ENCODE results near the gene OR11A1.

Gene OR11A1

DNA sequence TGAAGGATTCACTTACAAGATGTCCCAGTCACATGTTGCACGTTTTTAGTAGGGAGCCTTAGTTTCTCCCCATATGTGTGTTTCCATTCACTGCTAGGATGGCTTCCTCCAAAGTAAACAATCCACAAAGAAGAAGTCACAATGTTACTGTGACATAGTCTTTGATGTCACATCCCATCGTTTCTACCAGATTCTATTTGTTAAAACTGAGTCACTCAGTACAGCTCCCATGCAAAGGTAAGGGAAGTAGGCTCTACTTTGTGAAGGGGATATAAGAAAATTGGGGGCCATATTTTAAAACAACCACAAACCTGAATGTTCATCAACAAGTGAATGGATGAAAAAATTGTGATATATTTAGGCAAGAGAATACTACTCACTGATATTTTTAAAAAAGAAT is at the start of gene OR11A1, which contains the start of gene OR2H1:
Gene OR11A1, minus strand, starts transcription at position 101 of the 400 bp plus-strand sequence. CDS start 29,430 bp downstream, outside the sequence.
Gene OR2H1, plus strand, starts transcription at position 185 of the 400 bp plus-strand sequence. CDS start 4,615 bp downstream, outside the sequence.
- H3K4me3 ChIP-seq (ENCODE audit: insufficient read length, low read depth): no peak within 1 kb of the TSS
- H3K36me3 ChIP-seq (ENCODE audit: insufficient read depth, insufficient read length, low read length): no peaks in the 10 kb centered on the region
- no peak within 1 kb of the TSS for H3K9ac ChIP-seq (ENCODE audit: insufficient read length, low read depth)
- no peaks in the 10 kb centered on the region for H3K27me3 ChIP-seq (ENCODE audit: insufficient read depth, insufficient read length)
- DNase-seq (ENCODE audit: low read depth, low spot score): no peak
- no peak for TF ChIP-seq SUZ12 (IDR thresholded peaks at IDR 0.05; ENCODE audit: extremely low read depth, insufficient read depth, insufficient read length)
- no peak for TF ChIP-seq ZNF274 (IDR thresholded peaks at IDR 0.05; ENCODE audit: low read depth, low read length)
- no peak for TF ChIP-seq YY1 (IDR thresholded peaks at IDR 0.05; ENCODE audit: insufficient read depth, insufficient read length)
- no peaks in the 10 kb centered on the region for H3K9me3 ChIP-seq (ENCODE audit: insufficient read depth, low read length)
- H3K4me1 ChIP-seq (ENCODE audit: insufficient read depth, insufficient read length): no peaks in the 10 kb centered on the region

DNA sequence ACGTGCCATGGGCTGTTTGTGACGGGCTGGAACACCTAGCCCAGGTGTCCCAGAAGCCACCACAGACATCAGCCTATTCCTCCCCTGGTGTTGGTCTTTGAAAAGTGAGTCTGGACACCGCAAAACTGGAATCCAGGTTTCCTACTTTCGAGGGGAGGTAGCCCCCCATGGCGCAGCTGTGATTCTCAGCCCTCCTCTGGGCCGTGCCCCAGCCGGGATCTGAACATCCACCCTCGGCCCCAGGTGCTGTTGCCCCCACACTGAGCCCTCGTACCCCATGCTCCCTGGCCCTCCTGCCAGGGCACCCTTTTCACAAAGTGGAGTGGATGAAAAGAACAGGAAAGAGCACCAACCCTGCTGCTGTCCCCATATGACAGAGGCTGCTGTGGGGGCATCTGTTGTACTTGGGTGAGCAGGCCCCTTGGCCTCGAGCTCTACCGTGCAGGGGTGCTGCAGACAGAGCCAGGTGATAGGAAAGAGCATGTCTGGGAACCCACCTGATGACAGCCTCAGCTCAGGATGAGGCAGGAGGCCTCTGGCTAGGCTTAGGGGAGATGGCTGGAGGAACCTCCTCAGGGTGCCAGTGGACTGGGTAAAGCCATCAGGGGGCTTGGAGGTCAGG is 49.7 kb upstream of the OR11A1 start:
- Histone ChIP-seq H3K4me1 (ENCODE audit: insufficient read depth, insufficient read length) (no peaks in the 10 kb centered on the region), H3K9ac (ENCODE audit: insufficient read length, low read depth) (no peak overlapping the region), H3K9me3 (ENCODE audit: insufficient read depth, low read length) (no peaks in the 10 kb centered on the region), H3K27me3 (ENCODE audit: insufficient read depth, insufficient read length) (no peaks in the 10 kb centered on the region), H3K4me3 (ENCODE audit: insufficient read length, low read depth) (no peak overlapping the region), H3K36me3 (ENCODE audit: insufficient read depth, insufficient read length, low read length) (no peaks in the 10 kb centered on the region)
- TF ChIP-seq SUZ12 (IDR thresholded peaks at IDR 0.05; ENCODE audit: extremely low read depth, insufficient read depth, insufficient read length): no peak
- no peak for TF ChIP-seq YY1 (IDR thresholded peaks at IDR 0.05; ENCODE audit: insufficient read depth, insufficient read length)
- no peak for TF ChIP-seq ZNF274 (IDR thresholded peaks at IDR 0.05; ENCODE audit: low read depth, low read length)
- DNase-seq (ENCODE audit: low read depth, low spot score): no peak

DNA sequence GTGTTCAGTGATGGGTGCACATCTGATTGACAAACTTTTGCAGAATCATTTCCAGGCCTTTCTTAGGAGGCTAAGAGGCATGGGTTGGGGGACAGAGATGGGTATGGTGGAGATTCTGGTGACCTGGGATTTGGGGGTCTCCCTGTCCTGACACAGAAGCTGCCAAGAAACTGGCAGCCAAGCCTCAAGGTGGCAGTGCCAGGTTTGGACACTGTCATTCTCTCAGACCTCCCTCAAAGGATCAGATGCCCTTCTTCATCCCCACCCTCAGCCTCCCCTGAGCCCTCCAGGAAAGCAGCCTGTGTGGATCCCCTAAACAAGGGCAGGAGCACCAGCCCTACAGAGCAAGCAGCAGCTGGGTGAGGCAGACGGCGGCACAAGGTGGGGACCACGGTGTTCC is 48.9 kb upstream of the OR11A1 start:
- no peak overlapping the region for H3K4me3 ChIP-seq (ENCODE audit: insufficient read length, low read depth)
- H3K9ac ChIP-seq (ENCODE audit: insufficient read length, low read depth): no peak overlapping the region
- TF ChIP-seq YY1 (IDR thresholded peaks at IDR 0.05; ENCODE audit: insufficient read depth, insufficient read length) (no peak), ZNF274 (IDR thresholded peaks at IDR 0.05; ENCODE audit: low read depth, low read length) (no peak), SUZ12 (IDR thresholded peaks at IDR 0.05; ENCODE audit: extremely low read depth, insufficient read depth, insufficient read length) (no peak)
- no peak for DNase-seq (ENCODE audit: low read depth, low spot score)
- H3K27me3 ChIP-seq (ENCODE audit: insufficient read depth, insufficient read length): no peaks in the 10 kb centered on the region
- H3K36me3 ChIP-seq (ENCODE audit: insufficient read depth, insufficient read length, low read length): no peaks in the 10 kb centered on the region
- H3K4me1 ChIP-seq (ENCODE audit: insufficient read depth, insufficient read length): no peaks in the 10 kb centered on the region
- no peaks in the 10 kb centered on the region for H3K9me3 ChIP-seq (ENCODE audit: insufficient read depth, low read length)

DNA sequence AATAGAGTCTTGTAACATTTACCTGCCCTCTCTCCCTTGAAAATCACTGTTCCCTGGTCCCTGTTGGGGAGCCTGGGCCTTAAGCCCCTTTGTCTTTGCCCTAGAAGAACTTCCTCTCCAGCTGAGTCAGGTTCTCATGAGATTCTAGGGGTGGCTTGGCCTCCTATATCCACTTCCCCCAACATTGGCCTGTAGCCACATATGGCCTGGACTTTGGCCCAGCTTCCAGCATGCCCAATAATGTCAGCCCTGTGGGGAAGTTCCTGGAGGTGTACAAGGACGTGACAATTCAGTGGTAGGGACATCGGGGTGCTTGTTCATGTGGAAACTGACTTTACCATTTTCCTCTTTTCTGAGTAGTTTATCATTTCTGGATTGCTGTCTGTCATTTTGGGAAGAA is 48.1 kb upstream of the OR11A1 start:
- Histone ChIP-seq H3K27me3 (ENCODE audit: insufficient read depth, insufficient read length) (no peaks in the 10 kb centered on the region), H3K4me3 (ENCODE audit: insufficient read length, low read depth) (no peak overlapping the region), H3K4me1 (ENCODE audit: insufficient read depth, insufficient read length) (no peaks in the 10 kb centered on the region), H3K9me3 (ENCODE audit: insufficient read depth, low read length) (no peaks in the 10 kb centered on the region), H3K36me3 (ENCODE audit: insufficient read depth, insufficient read length, low read length) (no peaks in the 10 kb centered on the region), H3K9ac (ENCODE audit: insufficient read length, low read depth) (no peak overlapping the region)
- TF ChIP-seq YY1 (IDR thresholded peaks at IDR 0.05; ENCODE audit: insufficient read depth, insufficient read length): no peak
- TF ChIP-seq ZNF274 (IDR thresholded peaks at IDR 0.05; ENCODE audit: low read depth, low read length): no peak
- TF ChIP-seq SUZ12 (IDR thresholded peaks at IDR 0.05; ENCODE audit: extremely low read depth, insufficient read depth, insufficient read length): no peak
- DNase-seq (ENCODE audit: low read depth, low spot score): no peak

GRCh38 chr6:29502597-29502996 is 45.7 kb upstream of the OR11A1 start:
- no peak for DNase-seq (ENCODE audit: low read depth, low spot score)
- Histone ChIP-seq H3K9me3 (ENCODE audit: insufficient read depth, low read length) (no peaks in the 10 kb centered on the region), H3K4me1 (ENCODE audit: insufficient read depth, insufficient read length) (no peaks in the 10 kb centered on the region), H3K27me3 (ENCODE audit: insufficient read depth, insufficient read length) (no peaks in the 10 kb centered on the region), H3K4me3 (ENCODE audit: insufficient read length, low read depth) (no peak overlapping the region), H3K9ac (ENCODE audit: insufficient read length, low read depth) (no peak overlapping the region), H3K36me3 (ENCODE audit: insufficient read depth, insufficient read length, low read length) (no peaks in the 10 kb centered on the region)
- TF ChIP-seq YY1 (IDR thresholded peaks at IDR 0.05; ENCODE audit: insufficient read depth, insufficient read length): no peak
- TF ChIP-seq ZNF274 (IDR thresholded peaks at IDR 0.05; ENCODE audit: low read depth, low read length): no peak
- no peak for TF ChIP-seq SUZ12 (IDR thresholded peaks at IDR 0.05; ENCODE audit: extremely low read depth, insufficient read depth, insufficient read length)

- Histone ChIP-seq H3K36me3 (ENCODE audit: insufficient read depth, insufficient read length, low read length) (no peaks in the 10 kb centered on the region), H3K27me3 (ENCODE audit: insufficient read depth, insufficient read length) (no peaks in the 10 kb centered on the region), H3K9me3 (ENCODE audit: insufficient read depth, low read length) (no peaks in the 10 kb centered on the region), H3K4me3 (ENCODE audit: insufficient read length, low read depth) (no peak overlapping the region), H3K9ac (ENCODE audit: insufficient read length, low read depth) (no peak overlapping the region), H3K4me1 (ENCODE audit: insufficient read depth, insufficient read length) (no peaks in the 10 kb centered on the region)
- DNase-seq (ENCODE audit: low read depth, low spot score): no peak
- TF ChIP-seq SUZ12 (IDR thresholded peaks at IDR 0.05; ENCODE audit: extremely low read depth, insufficient read depth, insufficient read length) (no peak), YY1 (IDR thresholded peaks at IDR 0.05; ENCODE audit: insufficient read depth, insufficient read length) (no peak), ZNF274 (IDR thresholded peaks at IDR 0.05; ENCODE audit: low read depth, low read length) (no peak)
Measured at GRCh38 chr6:29502181-29502580, 45.3 kb upstream of the OR11A1 start.

DNA sequence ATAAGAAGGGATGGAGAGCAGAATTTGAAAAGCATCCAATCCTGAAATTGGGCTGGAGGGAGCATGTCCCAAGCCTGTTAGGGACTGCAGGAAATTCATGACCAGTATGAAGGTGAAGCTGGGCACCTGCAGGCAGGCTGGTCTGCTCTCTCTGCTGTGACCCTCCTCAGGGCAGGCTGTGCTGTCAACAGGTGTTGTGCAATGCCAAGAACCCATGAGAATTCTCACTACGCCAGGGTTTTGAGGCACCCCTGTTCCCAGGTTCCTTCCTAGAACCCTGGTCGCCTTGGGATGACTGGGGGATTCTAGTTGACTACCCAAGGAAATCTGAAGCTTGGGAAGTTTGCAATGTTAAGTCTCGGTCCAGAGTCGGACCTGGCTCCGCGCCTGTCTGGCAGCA is 44.2 kb upstream of the OR11A1 start:
- no peak overlapping the region for H3K4me3 ChIP-seq (ENCODE audit: insufficient read length, low read depth)
- TF ChIP-seq ZNF274 (IDR thresholded peaks at IDR 0.05; ENCODE audit: low read depth, low read length) (no peak), YY1 (IDR thresholded peaks at IDR 0.05; ENCODE audit: insufficient read depth, insufficient read length) (no peak), SUZ12 (IDR thresholded peaks at IDR 0.05; ENCODE audit: extremely low read depth, insufficient read depth, insufficient read length) (no peak)
- H3K27me3 ChIP-seq (ENCODE audit: insufficient read depth, insufficient read length): no peaks in the 10 kb centered on the region
- H3K9me3 ChIP-seq (ENCODE audit: insufficient read depth, low read length): no peaks in the 10 kb centered on the region
- H3K9ac ChIP-seq (ENCODE audit: insufficient read length, low read depth): no peak overlapping the region
- no peak for DNase-seq (ENCODE audit: low read depth, low spot score)
- H3K36me3 ChIP-seq (ENCODE audit: insufficient read depth, insufficient read length, low read length): no peaks in the 10 kb centered on the region
- H3K4me1 ChIP-seq (ENCODE audit: insufficient read depth, insufficient read length): no peaks in the 10 kb centered on the region
